NCI-H82 (cell line): ENCODE measurements around the gene ZNF662.
"Not testable (repeated sequence)": the region's sequence is repeated elsewhere in the genome, so short reads cannot be mapped to it uniquely, and the experiment has no call there.

Source experiments
- DNase-seq: peaks from one replicate; lab custom pipeline; 2025; lab: John Stamatoyannopoulos, UW

Gene ZNF662

GRCh38 chr3:42906070-42906847 lies at the start of gene ZNF662:
ZNF662 (plus strand) TSS chr3:42906142; CDS start chr3:42908115, 1,973 bp downstream.
- peak; percentile 15 for DNase-seq

GRCh38 chr3:42856544-42856943 lies 49.4 kb upstream of the ZNF662 start:
- DNase-seq = no peak

GRCh38 chr3:42864321-42864950 lies 41.5 kb upstream of the ZNF662 start:
- no peak for DNase-seq

GRCh38 chr3:42865256-42865655 lies 40.7 kb upstream of the ZNF662 start:
- no peak for DNase-seq

- DNase-seq = no peak
Observed at GRCh38 chr3:42867138-42867537, 38.8 kb upstream of the ZNF662 start.

GRCh38 chr3:42868841-42869240 lies 37.1 kb upstream of the ZNF662 start:
- DNase-seq = no peak

GRCh38 chr3:42871592-42872196 lies 34.2 kb upstream of the ZNF662 start:
- no peak for DNase-seq

GRCh38 chr3:42872718-42873117 lies 33.2 kb upstream of the ZNF662 start:
- DNase-seq = no peak

GRCh38 chr3:42873221-42873982 lies 32.5 kb upstream of the ZNF662 start:
- DNase-seq = no peak

GRCh38 chr3:42874749-42875148 lies 31.2 kb upstream of the ZNF662 start:
- no peak for DNase-seq

GRCh38 chr3:42875325-42876151 lies 30.4 kb upstream of the ZNF662 start, which contains the start of gene CYP8B1:
CYP8B1 (minus strand) TSS chr3:42875879; CDS start chr3:42875816, 63 bp downstream.
- DNase-seq = no peak

GRCh38 chr3:42876401-42876800 lies 29.5 kb upstream of the ZNF662 start:
- no peak for DNase-seq

- no peak for DNase-seq
Observed at GRCh38 chr3:42876940-42877720, 28.8 kb upstream of the ZNF662 start.

GRCh38 chr3:42877881-42878280 lies 28.1 kb upstream of the ZNF662 start:
- no peak for DNase-seq

GRCh38 chr3:42880183-42880582 lies 25.8 kb upstream of the ZNF662 start:
- DNase-seq = no peak

- peak; percentile 91 for DNase-seq
Observed at GRCh38 chr3:42880601-42881451, 25.1 kb upstream of the ZNF662 start.

- DNase-seq = not testable (repeated sequence)
Observed at GRCh38 chr3:42883251-42883930, 22.6 kb upstream of the ZNF662 start.

- no peak for DNase-seq
Observed at GRCh38 chr3:42884324-42884723, 21.6 kb upstream of the ZNF662 start.

GRCh38 chr3:42886294-42886822 lies 19.6 kb upstream of the ZNF662 start:
- DNase-seq = no peak
